ENCODE data around the gene SDHC. TPM values are rescaled to one million over a fixed set of nuclear protein-coding genes. Genes with fewer than 3 reads are reported as not detected.

Gene SDHC
- total and polyA plus RNA-seq, 2 experiments from 2014 or later = 131 to 358 TPM

DNA sequence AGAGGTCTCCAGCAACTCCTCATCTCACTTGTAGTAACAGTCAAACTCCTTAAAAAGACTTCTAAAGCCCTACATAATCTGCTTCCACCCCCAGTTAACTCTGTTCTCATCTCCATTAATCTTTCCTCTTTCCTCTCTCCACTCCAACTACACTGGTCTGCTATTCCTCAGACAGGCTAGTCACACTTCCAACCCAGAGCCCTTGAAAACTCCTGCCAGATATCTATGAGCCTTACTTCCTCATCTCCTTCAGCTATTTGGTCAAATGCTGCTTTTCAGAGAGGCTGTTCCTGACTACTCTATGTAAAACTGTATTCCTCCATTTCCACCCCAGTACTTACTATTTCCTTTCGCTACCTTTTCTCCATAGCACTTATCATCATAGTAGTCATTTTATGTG, 31.2 kb upstream of the SDHC start:
- no peaks in the 10 kb centered on the region for H4K20me1 ChIP-seq (ENCODE audit: insufficient read depth, poor library complexity, severe bottlenecking)
- H3K27me3 ChIP-seq = no peaks in the 10 kb centered on the region
- H2AFZ ChIP-seq = no peak overlapping the region
- no peaks in the 10 kb centered on the region for H3K9me3 ChIP-seq (ENCODE audit: low read depth)
- no peaks in the 10 kb centered on the region for H3K9me2 ChIP-seq (replicated peaks; ENCODE audit: insufficient read depth)
- no peaks in the 10 kb centered on the region for H3K36me3 ChIP-seq (replicated peaks; ENCODE audit: insufficient read depth, low read depth)
- no peak for DNase-seq (ENCODE audit: low spot score)
- no peak overlapping the region for H3K4me2 ChIP-seq
- peaks cover 4% of the 10 kb centered on the region for H3K4me1 ChIP-seq (ENCODE audit: insufficient read depth)
- H3K27ac ChIP-seq = no peak overlapping the region
- TF ChIP-seq, protein P1, sequence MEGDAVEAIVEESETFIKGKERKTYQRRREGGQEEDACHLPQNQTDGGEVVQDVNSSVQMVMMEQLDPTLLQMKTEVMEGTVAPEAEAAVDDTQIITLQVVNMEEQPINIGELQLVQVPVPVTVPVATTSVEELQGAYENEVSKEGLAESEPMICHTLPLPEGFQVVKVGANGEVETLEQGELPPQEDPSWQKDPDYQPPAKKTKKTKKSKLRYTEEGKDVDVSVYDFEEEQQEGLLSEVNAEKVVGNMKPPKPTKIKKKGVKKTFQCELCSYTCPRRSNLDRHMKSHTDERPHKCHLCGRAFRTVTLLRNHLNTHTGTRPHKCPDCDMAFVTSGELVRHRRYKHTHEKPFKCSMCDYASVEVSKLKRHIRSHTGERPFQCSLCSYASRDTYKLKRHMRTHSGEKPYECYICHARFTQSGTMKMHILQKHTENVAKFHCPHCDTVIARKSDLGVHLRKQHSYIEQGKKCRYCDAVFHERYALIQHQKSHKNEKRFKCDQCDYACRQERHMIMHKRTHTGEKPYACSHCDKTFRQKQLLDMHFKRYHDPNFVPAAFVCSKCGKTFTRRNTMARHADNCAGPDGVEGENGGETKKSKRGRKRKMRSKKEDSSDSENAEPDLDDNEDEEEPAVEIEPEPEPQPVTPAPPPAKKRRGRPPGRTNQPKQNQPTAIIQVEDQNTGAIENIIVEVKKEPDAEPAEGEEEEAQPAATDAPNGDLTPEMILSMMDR (IDR thresholded peaks at IDR 0.05; ENCODE audit: poor library complexity) = no peak
- TF ChIP-seq EZH2phosphoT487 (IDR thresholded peaks at IDR 0.05; ENCODE audit: low read depth, severe bottlenecking, unreplicated experiment) (no peak), EZH2 (IDR thresholded peaks at IDR 0.05; ENCODE audit: borderline replicate concordance) (no peak)
- WGBS (ENCODE audit: low lambda C conversion rate, missing lambda C conversion rate) = 88% methylated on average over 1 of the region's 1 CpG
- no peaks in the 10 kb centered on the region for H3K79me2 ChIP-seq
- no peak overlapping the region for H3K4me3 ChIP-seq

DNA sequence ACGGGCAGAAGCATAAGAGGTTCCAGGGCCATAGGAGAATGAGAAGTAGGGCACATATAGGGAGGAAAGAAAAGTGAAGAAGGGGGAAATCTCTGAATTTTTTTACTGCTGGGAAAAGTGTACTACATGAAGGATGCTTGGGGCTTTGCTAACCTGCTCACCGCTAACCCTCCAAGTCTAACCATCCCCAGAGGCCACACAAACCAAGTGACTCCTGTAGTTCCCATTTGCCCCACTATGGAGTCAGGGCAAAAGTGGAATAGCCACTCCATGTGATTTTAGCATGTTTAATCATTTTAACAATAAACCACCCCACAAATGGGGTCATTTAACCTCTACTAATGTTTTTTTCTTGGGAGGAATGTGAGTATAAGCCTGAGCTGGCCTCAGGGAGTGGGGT, 29.1 kb upstream of the SDHC start:
- no peaks in the 10 kb centered on the region for H3K27me3 ChIP-seq
- no peak for DNase-seq (ENCODE audit: low spot score)

DNA sequence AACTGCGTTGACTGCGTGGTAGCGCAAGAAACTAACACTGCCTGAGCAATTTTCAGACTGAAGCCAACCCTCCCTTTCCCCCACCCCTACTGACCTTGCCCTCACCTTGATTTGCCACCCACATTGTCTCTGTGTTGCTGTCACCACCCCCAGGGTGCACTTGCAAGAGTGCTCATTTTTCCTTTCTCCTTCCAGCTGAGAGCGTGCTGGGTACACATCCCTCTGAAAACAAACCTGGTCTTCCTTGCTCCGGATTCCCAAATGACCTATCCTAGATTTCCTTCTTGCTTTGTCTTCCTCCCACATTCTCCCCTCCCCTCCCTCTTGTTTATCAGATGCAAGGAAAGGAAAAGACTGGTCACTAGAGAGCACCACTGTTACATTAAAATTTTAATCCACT, 28.7 kb upstream of the SDHC start:
- Histone ChIP-seq H3K4me1 (ENCODE audit: insufficient read depth) (peaks cover 4% of the 10 kb centered on the region), H3K36me3 (replicated peaks; ENCODE audit: insufficient read depth, low read depth) (no peaks in the 10 kb centered on the region), H2AFZ (no peak overlapping the region), H3K4me3 (no peak overlapping the region), H3K4me2 (no peak overlapping the region), H3K27me3 (no peaks in the 10 kb centered on the region), H3K9me3 (ENCODE audit: low read depth) (no peaks in the 10 kb centered on the region), H3K27ac (no peak overlapping the region), H3K79me2 (no peaks in the 10 kb centered on the region), H4K20me1 (ENCODE audit: insufficient read depth, poor library complexity, severe bottlenecking) (no peaks in the 10 kb centered on the region), H3K9me2 (replicated peaks; ENCODE audit: insufficient read depth) (no peaks in the 10 kb centered on the region)
- DNase-seq (ENCODE audit: low spot score) = no peak
- TF ChIP-seq EZH2phosphoT487 (IDR thresholded peaks at IDR 0.05; ENCODE audit: low read depth, severe bottlenecking, unreplicated experiment) = no peak
- TF ChIP-seq, protein P1 (IDR thresholded peaks at IDR 0.05; ENCODE audit: poor library complexity) = no peak
- no peak for TF ChIP-seq EZH2 (IDR thresholded peaks at IDR 0.05; ENCODE audit: borderline replicate concordance)
- 75% methylated on average over 5 of the region's 5 CpGs for WGBS (ENCODE audit: low lambda C conversion rate, missing lambda C conversion rate)

More for the DNA sequence above, 29.1 kb upstream of the SDHC start:
- Histone ChIP-seq H3K27ac (no peak overlapping the region), H4K20me1 (ENCODE audit: insufficient read depth, poor library complexity, severe bottlenecking) (no peaks in the 10 kb centered on the region), H3K4me2 (no peak overlapping the region), H2AFZ (no peak overlapping the region), H3K36me3 (replicated peaks; ENCODE audit: insufficient read depth, low read depth) (no peaks in the 10 kb centered on the region), H3K4me3 (no peak overlapping the region), H3K9me2 (replicated peaks; ENCODE audit: insufficient read depth) (no peaks in the 10 kb centered on the region), H3K4me1 (ENCODE audit: insufficient read depth) (peaks cover 4% of the 10 kb centered on the region), H3K79me2 (no peaks in the 10 kb centered on the region), H3K9me3 (ENCODE audit: low read depth) (no peaks in the 10 kb centered on the region)
- TF ChIP-seq EZH2phosphoT487 (IDR thresholded peaks at IDR 0.05; ENCODE audit: low read depth, severe bottlenecking, unreplicated experiment) (no peak), EZH2 (IDR thresholded peaks at IDR 0.05; ENCODE audit: borderline replicate concordance) (no peak)
- TF ChIP-seq, protein P1 (IDR thresholded peaks at IDR 0.05; ENCODE audit: poor library complexity) = no peak
- WGBS (ENCODE audit: low lambda C conversion rate, missing lambda C conversion rate) = 88% methylated on average over 2 of the region's 2 CpGs
